ENCODE results near the gene CRY2.

The CRY2 gene

GRCh38 chr11:45802531-45803317 lies 44.6 kb upstream of the CRY2 start:
- Mint-ChIP-seq H3K36me3 (ENCODE audit: low read depth) (no peaks in the 10 kb centered on the region), H3K4me3 (peak overlapping the region; percentile 64 to 75 (median 73)), H3K9me3 (no peaks in the 10 kb centered on the region), H3K27me3 (ENCODE audit: low read depth) (no peaks in the 10 kb centered on the region), H3K4me1 (peaks cover 19% of the 10 kb centered on the region), H3K27ac (no peak overlapping the region)
- TF ChIP-seq CTCF (IDR thresholded peaks at IDR 0.05; ENCODE audit: unreplicated experiment in 3 of 3), result no peak

GRCh38 chr11:45803971-45804760 lies 43.1 kb upstream of the CRY2 start:
- no peak for TF ChIP-seq CTCF (IDR thresholded peaks at IDR 0.05; ENCODE audit: unreplicated experiment in 3 of 3)
- peak overlapping the region; percentile 97 to 99 (median 97) for H3K4me3 Mint-ChIP-seq
- H3K36me3 Mint-ChIP-seq (ENCODE audit: low read depth), result peaks cover 3% of the 10 kb centered on the region
- H3K27me3 Mint-ChIP-seq (ENCODE audit: low read depth), result no peaks in the 10 kb centered on the region
- no peaks in the 10 kb centered on the region for H3K9me3 Mint-ChIP-seq
- peaks cover 27% of the 10 kb centered on the region for H3K4me1 Mint-ChIP-seq
- peak overlapping the region in 2 of 3 experiments; percentile 32 to 80 for H3K27ac Mint-ChIP-seq

- Mint-ChIP-seq H3K27ac (peak within 1 kb of the TSS; percentile 50 to 93 (median 90)), H3K36me3 (ENCODE audit: low read depth) (peaks cover 5% of the 10 kb centered on the region), H3K27me3 (ENCODE audit: low read depth) (no peaks in the 10 kb centered on the region), H3K4me1 (peaks cover 28% of the 10 kb centered on the region), H3K4me3 (peak within 1 kb of the TSS; percentile 97 to 99 (median 97)), H3K9me3 (no peaks in the 10 kb centered on the region)
- TF ChIP-seq CTCF (IDR thresholded peaks at IDR 0.05; ENCODE audit: unreplicated experiment in 3 of 3), result no peak
Observed at GRCh38 chr11:45804761-45805304, 42.4 kb upstream of the CRY2 start, which contains the start of gene SLC35C1. SLC35C1 (plus strand) TSS chr11:45805149; CDS start chr11:45805802, 653 bp downstream.

- Mint-ChIP-seq H3K27ac (peak overlapping the region; percentile 50 to 93 (median 90)), H3K27me3 (ENCODE audit: low read depth) (no peaks in the 10 kb centered on the region), H3K36me3 (ENCODE audit: low read depth) (peaks cover 5% of the 10 kb centered on the region), H3K9me3 (no peaks in the 10 kb centered on the region), H3K4me3 (peak overlapping the region; percentile 97 to 99 (median 97)), H3K4me1 (peaks cover 28% of the 10 kb centered on the region)
- no peak for TF ChIP-seq CTCF (IDR thresholded peaks at IDR 0.05; ENCODE audit: unreplicated experiment in 3 of 3)
Observed at GRCh38 chr11:45805305-45806071, 41.8 kb upstream of the CRY2 start.

GRCh38 chr11:45806072-45806933 lies 41.0 kb upstream of the CRY2 start:
- TF ChIP-seq CTCF (IDR thresholded peaks at IDR 0.05; ENCODE audit: unreplicated experiment in 3 of 3), result no peak
- H3K4me1 Mint-ChIP-seq, result peaks cover 28% of the 10 kb centered on the region
- no peaks in the 10 kb centered on the region for H3K27me3 Mint-ChIP-seq (ENCODE audit: low read depth)
- H3K36me3 Mint-ChIP-seq (ENCODE audit: low read depth), result peaks cover 5% of the 10 kb centered on the region
- H3K4me3 Mint-ChIP-seq, result peak overlapping the region; percentile 97 to 99 (median 97)
- H3K9me3 Mint-ChIP-seq, result no peaks in the 10 kb centered on the region
- H3K27ac Mint-ChIP-seq, result peak overlapping the region in 2 of 3 experiments; percentile 55 to 93

All from nephron (organoid).